K562 (cell line): ENCODE results near the gene KXD1. TPM values are rescaled to one million over a fixed set of nuclear protein-coding genes. Genes with fewer than 3 reads are reported as not detected.

ENCODE experiments used
- CHD4 ChIP-seq: fragments of 200-600 bp; sonication (generic); IDR thresholded peaks from 3 replicates; pipeline ENCODE4 v1.6.1; 2012; ENCODE audit warnings: low read depth, mild to moderate bottlenecking, mixed read lengths, low read length, inconsistent platforms; ENCODE audit not compliant: insufficient read depth, insufficient replicate concordance, poor library complexity, severe bottlenecking
- IRF9 ChIP-seq: fragments of 450-650 bp; IDR thresholded peaks from 2 replicates; pipeline ENCODE4 v1.6.1; 2016; ENCODE audit warnings: missing biosample characterization, missing genetic modification characterization
- KAT8 ChIP-seq: fragments of 450-650 bp; IDR thresholded peaks from 2 replicates; pipeline ENCODE4 v1.6.1; 2016; ENCODE audit warnings: low read depth, mild to moderate bottlenecking
- MCM3 ChIP-seq: fragments of 450-650 bp; IDR thresholded peaks from 2 replicates; pipeline ENCODE4 v1.6.1; 2016
- REST ChIP-seq, 2 experiments: fragments of 450-650 bp; formaldehyde crosslinking in 1 of 2; IDR thresholded peaks; 2 replicates each; pipeline versions ENCODE4 v1.4.0 to v1.6.1; 2014 to 2020; ENCODE audit warnings: mild to moderate bottlenecking in 2 of 2, borderline replicate concordance in 1 of 2, low read depth in 1 of 2
- ZNF175 ChIP-seq: fragments of 200-800 bp; sonication (Bioruptor generic); IDR thresholded peaks from 2 replicates; pipeline ENCODE4 v1.6.1; 2016; ENCODE audit warnings: low read depth, mild to moderate bottlenecking, missing genetic modification characterization, missing compliant biosample characterization
- ZNF24 ChIP-seq: fragments of 450-650 bp; IDR thresholded peaks from 2 replicates; pipeline ENCODE4 v1.6.1; 2016
- ZNF384 ChIP-seq: IDR thresholded peaks from 2 replicates; pipeline ENCODE4 v1.6.1; 2012; ENCODE audit warnings: low read depth, low read length, improper control_type of control experiment
- ZNF445 ChIP-seq: fragments of 250-450 bp; sonication (Bioruptor Pico); IDR thresholded peaks from 2 replicates; pipeline ENCODE4 v1.4.0; 2020; ENCODE audit warnings: low read depth, mild to moderate bottlenecking, moderate library complexity
- polyA plus RNA-seq, 8 experiments: library from polyadenylated mRNA; depleted of rRNA in 4 of 8; stranded (reverse) in 5 of 8; unstranded in 3 of 8; fragments of >200 nt; fragmentation: Nextera tagmentation in 2 of 8; fragmentation: Illumina TruSeq in 1 of 8; extraction: Ambion mirVana in 2 of 8; extraction: Trizol in 1 of 8; gene quantifications; 2 replicates each; pipeline versions ENCODE4 v1.2.1 to v1.2.3, GENCODE V29; 2011 to 2014; ENCODE audit warnings: inconsistent platforms in 1 of 8, missing spikeins in 1 of 8
- total RNA-seq, 7 experiments: library from RNA; depleted of rRNA in 6 of 7; stranded (reverse); fragments of >200 nt in 6 of 7; fragmentation: Illumina TruSeq in 2 of 7; extraction: Trizol in 2 of 7; gene quantifications; 2 replicates each; pipeline versions ENCODE4 v1.2.1 to v1.2.3, GENCODE V29; 2011 to 2021; ENCODE audit warnings: low replicate concordance in 1 of 7

Gene KXD1
- total and polyA plus RNA-seq, 9 of the 15 experiments (the other 6 are each of a cell fraction or from before 2014, with no cell fraction given) = 21.9 to 210 (median 118) TPM

GRCh38 chr19:18589380-18590272, 32.0 kb downstream of the KXD1 start (continued):
- TF ChIP-seq CHD4 = no peak
- TF ChIP-seq ZNF445 (CRISPR knock-in tag) = no peak
- TF ChIP-seq IRF9 (tag) = no peak
- TF ChIP-seq ZNF175 (CRISPR knock-in tag) = no peak
- TF ChIP-seq REST (IDR thresholded peaks at IDR 0.05; ENCODE audit: borderline replicate concordance) = peak; percentile 53
- no peak for TF ChIP-seq REST (CRISPR knock-in tag; IDR thresholded peaks at IDR 0.05; ENCODE audit: low read depth)
- TF ChIP-seq ZNF24 = no peak
- TF ChIP-seq MCM3 = no peak
- no peak for TF ChIP-seq KAT8
- peak; percentile 80 for TF ChIP-seq ZNF384
